Liver (tissue), 3 donors: Measurements from ENCODE around the gene LEAP2.

ENCODE experiments used
- ATF3 ChIP-seq: IDR thresholded peaks from 2 replicates; pipeline ENCODE4 v1.6.1; 2016; ENCODE audit warnings: antibody characterized with exemption
- CTCF ChIP-seq: fragments of 150-350 bp; IDR thresholded peaks from 2 replicates; pipeline ENCODE4 v1.5.1; 2017; ENCODE audit warnings: improper control_type of control experiment, low read depth, low read length; ENCODE audit not compliant: missing input control
- EGR1 ChIP-seq, 2 donors: IDR thresholded peaks; 2 replicates each; pipeline ENCODE4 v1.6.1; 2016 to 2018; ENCODE audit warnings: antibody characterized with exemption in 2 of 2, low read depth in 2 of 2
- FOXA1 ChIP-seq: IDR thresholded peaks from 2 replicates; pipeline ENCODE4 v1.6.1; 2016; ENCODE audit warnings: antibody characterized with exemption
- GABPA ChIP-seq, 2 donors: IDR thresholded peaks in 1 of 2; conservative IDR thresholded peaks in 1 of 2; 2 replicates each; pipeline ENCODE4 v1.6.1; 2016; ENCODE audit warnings: antibody characterized with exemption in 2 of 2, mild to moderate bottlenecking in 1 of 2, moderate library complexity in 1 of 2
- HNF4A ChIP-seq, 2 donors: conservative IDR thresholded peaks; 2 replicates each; pipeline ENCODE4 v1.6.1; 2016; ENCODE audit warnings: antibody characterized with exemption in 2 of 2, mild to moderate bottlenecking in 2 of 2
- MAX ChIP-seq: IDR thresholded peaks from 2 replicates; pipeline ENCODE4 v1.6.1; 2016; ENCODE audit warnings: antibody characterized with exemption
- REST ChIP-seq: IDR thresholded peaks from 2 replicates; pipeline ENCODE4 v1.6.1; 2016; ENCODE audit warnings: antibody characterized with exemption, mild to moderate bottlenecking
- SP1 ChIP-seq: IDR thresholded peaks from 2 replicates; pipeline ENCODE4 v1.6.1; 2018; ENCODE audit warnings: antibody characterized with exemption, mild to moderate bottlenecking
- YY1 ChIP-seq: IDR thresholded peaks from 2 replicates; pipeline ENCODE4 v1.6.1; 2016; ENCODE audit warnings: antibody characterized with exemption, mild to moderate bottlenecking
- donor health status: healthy.
- donor health status: healthy.

- TF ChIP-seq CTCF = peak; percentile 35
- peak; percentile 100 for TF ChIP-seq FOXA1
- peak in 1 of 2 donors; percentile 47 for TF ChIP-seq GABPA (IDR thresholded peaks at IDR 0.05 in 1 of 2, conservative IDR thresholded peaks at IDR 0.05 in 1 of 2)
- TF ChIP-seq MAX = peak; percentile 55
- peak in 1 of 2 donors; percentile 85 for TF ChIP-seq EGR1 (IDR thresholded peaks at IDR 0.05; ENCODE audit: low read depth in 2 of 2)
- TF ChIP-seq YY1 = peak; percentile 65
- peak; percentile 33 for TF ChIP-seq REST
- peak; percentile 62 to 65 for TF ChIP-seq HNF4A (conservative IDR thresholded peaks at IDR 0.05)
- peak; percentile 53 for TF ChIP-seq SP1
- peak; percentile 36 for TF ChIP-seq ATF3
These were observed 32.5 kb downstream of the LEAP2 start for GRCh38 chr5:132905938-132906337.
